Mesenchymal stem cell (in vitro differentiated cells and primary cell): ENCODE results near the gene MYO9A.

Experiments used
- DNase-seq: peaks from one replicate; pipeline ENCODE4 v3.0.0-alpha.2; 2013
- H2AFZ ChIP-seq: one replicate; pipeline ENCODE4 v1.6.1; 2013; ENCODE audit warnings: low read depth, mild to moderate bottlenecking, control low read depth, inconsistent platforms, low read length, moderate library complexity
- H2AK5ac ChIP-seq: 2 replicates; pipeline ENCODE4 v1.6.1; 2013; ENCODE audit warnings: low read length, moderate library complexity, mild to moderate bottlenecking, inconsistent platforms; ENCODE audit not compliant: severe bottlenecking
- H2BK120ac ChIP-seq: one replicate; pipeline ENCODE4 v1.6.1; 2013; ENCODE audit warnings: low read depth, mild to moderate bottlenecking, inconsistent platforms, low read length, moderate library complexity
- H2BK12ac ChIP-seq, 2 experiments: one replicate each; pipeline ENCODE4 v1.6.1; 2013; ENCODE audit warnings: inconsistent platforms in 2 of 2, low read length in 2 of 2, mild to moderate bottlenecking in 2 of 2, moderate library complexity in 2 of 2, control low read depth in 1 of 2
- H2BK15ac ChIP-seq: one replicate; pipeline ENCODE4 v1.6.1; 2013; ENCODE audit warnings: mild to moderate bottlenecking, low read depth, inconsistent platforms; ENCODE audit not compliant: poor library complexity, severe bottlenecking
- H2BK5ac ChIP-seq: 2 replicates; pipeline ENCODE4 v1.6.1; 2013; ENCODE audit warnings: low read depth, mild to moderate bottlenecking, low read length, control low read depth, inconsistent platforms; ENCODE audit not compliant: poor library complexity, severe bottlenecking
- H3K14ac ChIP-seq, 2 experiments: one replicate each; pipeline ENCODE4 v1.6.1; 2013; ENCODE audit warnings: inconsistent platforms in 2 of 2, low read length in 2 of 2, control low read depth in 1 of 2, mild to moderate bottlenecking in 1 of 2, moderate library complexity in 1 of 2
- H3K18ac ChIP-seq, 2 experiments: one replicate each; pipeline ENCODE4 v1.6.1; 2013; ENCODE audit warnings: inconsistent platforms in 2 of 2, low read length in 2 of 2, control low read depth in 1 of 2, low read depth in 1 of 2, mild to moderate bottlenecking in 1 of 2
- H3K23ac ChIP-seq, 2 experiments: one replicate each; pipeline ENCODE4 v1.6.1; 2013; ENCODE audit warnings: inconsistent platforms in 2 of 2, low read length in 2 of 2, mild to moderate bottlenecking in 2 of 2, moderate library complexity in 2 of 2, control low read depth in 1 of 2
- H3K27ac ChIP-seq: 2 replicates; pipeline ENCODE4 v1.5.1; 2013; ENCODE audit warnings: mild to moderate bottlenecking, moderate library complexity, low read length, control low read depth, inconsistent platforms; ENCODE audit not compliant: poor library complexity, severe bottlenecking
- H3K27me3 ChIP-seq, 2 experiments: 2 replicates each; pipeline versions ENCODE4 v1.6.1 to v1.7.0; 2013; ENCODE audit warnings: low read length in 2 of 2, mild to moderate bottlenecking in 2 of 2, moderate library complexity in 2 of 2, control low read depth in 1 of 2, inconsistent platforms in 1 of 2; ENCODE audit not compliant: control insufficient read depth in 1 of 2, insufficient read depth in 1 of 2
- H3K36me3 ChIP-seq, 2 experiments: 2 replicates each; pipeline versions ENCODE4 v1.6.1 to v1.7.0; 2013; ENCODE audit warnings: low read length in 2 of 2, control low read depth in 1 of 2, inconsistent platforms in 1 of 2, low read depth in 1 of 2, mild to moderate bottlenecking in 1 of 2; ENCODE audit not compliant: insufficient read depth in 2 of 2, control insufficient read depth in 1 of 2
- H3K4ac ChIP-seq, 2 experiments: one replicate each; pipeline ENCODE4 v1.6.1; 2013; ENCODE audit warnings: inconsistent platforms in 2 of 2, low read length in 2 of 2, mild to moderate bottlenecking in 2 of 2, moderate library complexity in 2 of 2, control low read depth in 1 of 2, low read depth in 1 of 2
- H3K4me1 ChIP-seq: 2 replicates; pipeline ENCODE4 v1.6.1; 2013; ENCODE audit warnings: low read depth, low read length, control low read depth; ENCODE audit not compliant: control insufficient read depth, insufficient read depth
- H3K4me2 ChIP-seq: 2 replicates; pipeline ENCODE4 v1.6.1; 2013; ENCODE audit warnings: low read length, mild to moderate bottlenecking, inconsistent platforms; ENCODE audit not compliant: poor library complexity, severe bottlenecking
- H3K4me3 ChIP-seq, 2 experiments: 2 replicates each; pipeline versions ENCODE4 v1.5.1 to v1.7.0; 2013; ENCODE audit warnings: low read length in 2 of 2, mild to moderate bottlenecking in 2 of 2, control low read depth in 1 of 2, low read depth in 1 of 2; ENCODE audit not compliant: insufficient read depth in 1 of 2
- H3K79me1 ChIP-seq: replicated peaks from 2 replicates; pipeline ENCODE4 v1.6.1; 2013; ENCODE audit warnings: mild to moderate bottlenecking, control low read depth, low read length, inconsistent platforms; ENCODE audit not compliant: poor library complexity, severe bottlenecking
- H3K9ac ChIP-seq: 2 replicates; pipeline ENCODE4 v1.7.0; 2013; ENCODE audit warnings: mild to moderate bottlenecking, low read length, moderate library complexity
- H3K9me3 ChIP-seq: 2 replicates; pipeline ENCODE4 v1.7.0; 2013; ENCODE audit warnings: mild to moderate bottlenecking, low read length; ENCODE audit not compliant: control insufficient read depth
- H4K8ac ChIP-seq: one replicate; pipeline ENCODE4 v1.6.1; 2013; ENCODE audit warnings: inconsistent platforms, mild to moderate bottlenecking, low read length, moderate library complexity
- H4K91ac ChIP-seq: one replicate; pipeline ENCODE4 v1.6.1; 2013; ENCODE audit warnings: mild to moderate bottlenecking, low read length, inconsistent platforms
- WGBS: methylation state at CpG from one replicate; pipeline ENCODE4 v1.1.7; 2013; ENCODE audit warnings: mixed read lengths; 5-methylcytosine and 5-hydroxymethylcytosine counted together

MYO9A gene

GRCh38 chr15:72044956-72045355, 73.0 kb downstream of the MYO9A start:
- WGBS = 86% methylated on average over 1 of the region's 3 CpGs
- no peak overlapping the region for H2AK5ac ChIP-seq

GRCh38 chr15:72042865-72043264, 75.1 kb downstream of the MYO9A start:
- no peak overlapping the region for H4K91ac ChIP-seq
- H3K9ac ChIP-seq = no peak overlapping the region
- no peak overlapping the region for H3K4ac ChIP-seq
- H4K8ac ChIP-seq = no peak overlapping the region
- peaks cover 3 to 42% of the 10 kb centered on the region in 2 experiments for H3K36me3 ChIP-seq
- no peak overlapping the region for H2BK120ac ChIP-seq
- H3K14ac ChIP-seq = no peak overlapping the region
- H3K4me2 ChIP-seq = no peak overlapping the region
- H3K18ac ChIP-seq = no peak overlapping the region
- no peak overlapping the region for H2BK12ac ChIP-seq
- H3K4me3 ChIP-seq = no peak overlapping the region
- H3K79me1 ChIP-seq = peaks cover 33% of the 10 kb centered on the region
- H3K27me3 ChIP-seq = no peaks in the 10 kb centered on the region
- DNase-seq = no peak
- no peaks in the 10 kb centered on the region for H3K9me3 ChIP-seq
- no peak overlapping the region for H2BK15ac ChIP-seq
- no peak overlapping the region for H3K23ac ChIP-seq
- H2AFZ ChIP-seq = no peak overlapping the region
- 93% methylated on average over 6 of the region's 7 CpGs for WGBS
- no peak overlapping the region for H2BK5ac ChIP-seq
- no peak overlapping the region for H3K27ac ChIP-seq
- H2AK5ac ChIP-seq = no peak overlapping the region
- H3K4me1 ChIP-seq = peaks cover 3% of the 10 kb centered on the region

More at GRCh38 chr15:72044956-72045355, 73.0 kb downstream of the MYO9A start:
- Histone ChIP-seq H3K27me3 (no peaks in the 10 kb centered on the region), H3K79me1 (peaks cover 26% of the 10 kb centered on the region), H3K23ac (no peak overlapping the region), H3K18ac (no peak overlapping the region), H2BK12ac (no peak overlapping the region), H3K27ac (no peak overlapping the region), H4K8ac (no peak overlapping the region), H2BK5ac (no peak overlapping the region), H3K4ac (no peak overlapping the region), H3K4me1 (peaks cover 3% of the 10 kb centered on the region), H3K9ac (no peak overlapping the region), H3K9me3 (no peaks in the 10 kb centered on the region), H3K4me3 (no peak overlapping the region), H3K4me2 (no peak overlapping the region), H2BK120ac (no peak overlapping the region), H3K36me3 (peaks cover 0 to 37% of the 10 kb centered on the region in 2 experiments), H3K14ac (no peak overlapping the region), H2BK15ac (no peak overlapping the region), H2AFZ (no peak overlapping the region), H4K91ac (no peak overlapping the region)
- DNase-seq = no peak

- Histone ChIP-seq H3K23ac (no peak overlapping the region), H3K18ac (no peak overlapping the region), H2BK5ac (no peak overlapping the region), H3K9ac (no peak overlapping the region), H3K27me3 (no peaks in the 10 kb centered on the region), H3K36me3 (peaks cover 3 to 42% of the 10 kb centered on the region in 2 experiments), H2BK12ac (no peak overlapping the region), H3K27ac (no peak overlapping the region), H4K8ac (no peak overlapping the region), H3K4me3 (no peak overlapping the region), H4K91ac (no peak overlapping the region), H3K4me2 (no peak overlapping the region), H3K4me1 (peaks cover 3% of the 10 kb centered on the region), H2AK5ac (no peak overlapping the region), H3K9me3 (no peaks in the 10 kb centered on the region), H2AFZ (no peak overlapping the region), H3K79me1 (peaks cover 35% of the 10 kb centered on the region), H3K4ac (no peak overlapping the region), H2BK15ac (no peak overlapping the region), H2BK120ac (no peak overlapping the region), H3K14ac (no peak overlapping the region)
- no CpG with 5 or more reads among the region's 1 CpG for whole genome bisulfite sequencing
- no peak for DNase-seq
Measured at GRCh38 chr15:72042054-72042453, 75.9 kb downstream of the MYO9A start.

GRCh38 chr15:72037321-72037720, 80.6 kb downstream of the MYO9A start:
- no peak overlapping the region for H3K4ac ChIP-seq
- no peak overlapping the region for H2AK5ac ChIP-seq
- H3K9ac ChIP-seq = no peak overlapping the region
- H3K14ac ChIP-seq = no peak overlapping the region
- no peaks in the 10 kb centered on the region for H3K27me3 ChIP-seq
- H3K4me2 ChIP-seq = no peak overlapping the region
- H3K36me3 ChIP-seq = peaks cover 3 to 19% of the 10 kb centered on the region in 2 experiments
- H2BK5ac ChIP-seq = no peak overlapping the region
- no peak overlapping the region for H2BK120ac ChIP-seq
- H4K91ac ChIP-seq = no peak overlapping the region
- H3K79me1 ChIP-seq = peaks cover 36% of the 10 kb centered on the region
- no peaks in the 10 kb centered on the region for H3K9me3 ChIP-seq
- H4K8ac ChIP-seq = no peak overlapping the region
- no peak overlapping the region for H2BK12ac ChIP-seq
- no peak overlapping the region for H2BK15ac ChIP-seq
- no peak overlapping the region for H3K27ac ChIP-seq
- 89% methylated on average over 2 of the region's 4 CpGs for WGBS
- no peak overlapping the region for H3K23ac ChIP-seq
- H3K4me3 ChIP-seq = no peak overlapping the region
- H3K4me1 ChIP-seq = peaks cover 3% of the 10 kb centered on the region
- H3K18ac ChIP-seq = no peak overlapping the region
- DNase-seq = no peak
- H2AFZ ChIP-seq = no peak overlapping the region
